Smooth muscle cell (in vitro differentiated cells): ENCODE results near the gene CEP350. TPM values are rescaled to one million over a fixed set of nuclear protein-coding genes. Genes with fewer than 3 reads are reported as not detected.

Experiments
- DNase-seq: peaks from one replicate; lab custom pipeline; 2025; ENCODE audit not compliant: unreplicated experiment; lab: John Stamatoyannopoulos, UW
- H2AFZ ChIP-seq: fragments of 200-600 bp; sonication (generic); 2 replicates; pipeline ENCODE4 v1.6.0; 2016; ENCODE audit warnings: antibody characterized with exemption, low read depth, mild to moderate bottlenecking
- H3F3A ChIP-seq: fragments of 200-600 bp; sonication (generic); 2 replicates; pipeline ENCODE4 v1.6.0; 2017; ENCODE audit warnings: antibody characterized with exemption, low read depth
- H3K27ac ChIP-seq: fragments of 200-600 bp; sonication (generic); 2 replicates; pipeline ENCODE4 v1.5.1; 2016; ENCODE audit warnings: low read depth, mild to moderate bottlenecking
- H3K27me3 ChIP-seq: fragments of 200-600 bp; sonication (generic); 2 replicates; pipeline ENCODE4 v1.6.1; 2016; ENCODE audit warnings: low read depth, mild to moderate bottlenecking
- H3K36me3 ChIP-seq: fragments of 200-600 bp; sonication (generic); 2 replicates; pipeline ENCODE4 v1.5.1; 2016; ENCODE audit warnings: low read depth
- H3K4me1 ChIP-seq: fragments of 200-600 bp; sonication (generic); 2 replicates; pipeline ENCODE4 v1.5.1; 2016; ENCODE audit warnings: low read depth
- H3K4me2 ChIP-seq: fragments of 200-600 bp; sonication (generic); 2 replicates; pipeline ENCODE4 v1.6.0; 2016; ENCODE audit warnings: mild to moderate bottlenecking
- H3K4me3 ChIP-seq: fragments of 200-600 bp; sonication (generic); 2 replicates; pipeline ENCODE4 v1.5.1; 2016; ENCODE audit warnings: mild to moderate bottlenecking
- H3K79me2 ChIP-seq: fragments of 200-600 bp; sonication (generic); 2 replicates; pipeline ENCODE4 v1.6.0; 2016; ENCODE audit warnings: low read depth, mild to moderate bottlenecking
- H3K9ac ChIP-seq: fragments of 200-600 bp; sonication (generic); 2 replicates; pipeline ENCODE4 v1.6.0; 2016; ENCODE audit warnings: low read depth
- H3K9me3 ChIP-seq: fragments of 200-600 bp; sonication (generic); replicated peaks from 2 replicates; pipeline ENCODE4 v1.5.1; 2016; ENCODE audit warnings: low read depth
- H4K20me1 ChIP-seq: fragments of 200-600 bp; sonication (generic); 2 replicates; pipeline ENCODE4 v1.6.0; 2016; ENCODE audit warnings: low read depth
- WGBS: methylation state at CpG from one replicate; pipeline ENCODE4 v1.1.7; 2016; ENCODE audit warnings: low lambda C conversion rate; 5-methylcytosine and 5-hydroxymethylcytosine counted together
- polyA plus RNA-seq: library from polyadenylated mRNA; unstranded; fragments of >200 nt; fragmentation: Nextera tagmentation; extraction: Ambion mirVana; gene quantifications from 2 replicates; pipeline ENCODE4 v1.2.1, GENCODE V29; 2016
- total RNA-seq: library from RNA; depleted of rRNA; stranded (reverse); fragments of >200 nt; gene quantifications from 2 replicates; pipeline ENCODE4 v1.2.3, GENCODE V29; 2014
- TF ChIP-seq, protein P1 (sequence below): fragments of 200-600 bp; sonication (generic); IDR thresholded peaks from 2 replicates; pipeline ENCODE4 v1.5.1; 2017; ENCODE audit warnings: borderline replicate concordance, mild to moderate bottlenecking, antibody characterized with exemption; ENCODE audit not compliant: insufficient read depth, poor library complexity, severe bottlenecking

Gene CEP350
- total and polyA plus RNA-seq, 2 experiments from 2014 or later: 17.0 to 35.9 TPM

DNA sequence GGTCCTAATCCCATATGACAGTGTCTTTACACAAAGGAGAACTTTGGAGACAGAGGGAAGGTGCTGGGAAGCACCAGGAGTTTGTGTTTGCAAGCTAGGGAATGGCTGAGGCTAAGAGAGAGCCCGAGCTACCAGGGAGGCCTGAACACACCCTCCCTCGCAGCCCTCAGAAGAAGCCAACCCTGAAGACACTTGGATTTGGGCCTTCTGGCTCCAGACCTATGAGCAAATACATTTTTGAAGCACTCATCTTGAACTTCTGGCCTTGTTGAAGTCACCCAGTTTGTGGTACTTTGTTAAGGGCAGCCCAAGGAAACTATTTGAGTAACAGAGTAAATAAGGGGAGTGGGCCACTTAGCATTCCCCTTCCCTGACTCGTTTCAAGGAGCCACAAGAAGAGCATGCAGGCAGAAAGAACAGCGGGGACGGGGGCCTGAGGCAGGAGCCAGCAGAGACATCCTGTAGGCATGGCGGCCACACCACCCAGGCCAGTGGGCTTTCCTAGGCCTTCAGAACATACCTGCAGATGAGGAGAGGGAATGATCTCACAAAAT lies 186.8 kb downstream of the CEP350 start:
- no peak overlapping the region for H3K4me2 ChIP-seq
- H3K9ac ChIP-seq: no peak overlapping the region
- no peaks in the 10 kb centered on the region for H3K27me3 ChIP-seq
- no peaks in the 10 kb centered on the region for H3K79me2 ChIP-seq
- no peak overlapping the region for H3K4me3 ChIP-seq
- DNase-seq: no peak
- H3K27ac ChIP-seq: no peak overlapping the region
- TF ChIP-seq, protein P1, sequence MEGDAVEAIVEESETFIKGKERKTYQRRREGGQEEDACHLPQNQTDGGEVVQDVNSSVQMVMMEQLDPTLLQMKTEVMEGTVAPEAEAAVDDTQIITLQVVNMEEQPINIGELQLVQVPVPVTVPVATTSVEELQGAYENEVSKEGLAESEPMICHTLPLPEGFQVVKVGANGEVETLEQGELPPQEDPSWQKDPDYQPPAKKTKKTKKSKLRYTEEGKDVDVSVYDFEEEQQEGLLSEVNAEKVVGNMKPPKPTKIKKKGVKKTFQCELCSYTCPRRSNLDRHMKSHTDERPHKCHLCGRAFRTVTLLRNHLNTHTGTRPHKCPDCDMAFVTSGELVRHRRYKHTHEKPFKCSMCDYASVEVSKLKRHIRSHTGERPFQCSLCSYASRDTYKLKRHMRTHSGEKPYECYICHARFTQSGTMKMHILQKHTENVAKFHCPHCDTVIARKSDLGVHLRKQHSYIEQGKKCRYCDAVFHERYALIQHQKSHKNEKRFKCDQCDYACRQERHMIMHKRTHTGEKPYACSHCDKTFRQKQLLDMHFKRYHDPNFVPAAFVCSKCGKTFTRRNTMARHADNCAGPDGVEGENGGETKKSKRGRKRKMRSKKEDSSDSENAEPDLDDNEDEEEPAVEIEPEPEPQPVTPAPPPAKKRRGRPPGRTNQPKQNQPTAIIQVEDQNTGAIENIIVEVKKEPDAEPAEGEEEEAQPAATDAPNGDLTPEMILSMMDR: no peak
- WGBS: 84% methylated on average over 6 of the region's 6 CpGs
- H4K20me1 ChIP-seq: no peaks in the 10 kb centered on the region
- no peaks in the 10 kb centered on the region for H3F3A ChIP-seq
- no peak overlapping the region for H2AFZ ChIP-seq
- no peaks in the 10 kb centered on the region for H3K4me1 ChIP-seq
- no peaks in the 10 kb centered on the region for H3K9me3 ChIP-seq
- H3K36me3 ChIP-seq: no peaks in the 10 kb centered on the region

DNA sequence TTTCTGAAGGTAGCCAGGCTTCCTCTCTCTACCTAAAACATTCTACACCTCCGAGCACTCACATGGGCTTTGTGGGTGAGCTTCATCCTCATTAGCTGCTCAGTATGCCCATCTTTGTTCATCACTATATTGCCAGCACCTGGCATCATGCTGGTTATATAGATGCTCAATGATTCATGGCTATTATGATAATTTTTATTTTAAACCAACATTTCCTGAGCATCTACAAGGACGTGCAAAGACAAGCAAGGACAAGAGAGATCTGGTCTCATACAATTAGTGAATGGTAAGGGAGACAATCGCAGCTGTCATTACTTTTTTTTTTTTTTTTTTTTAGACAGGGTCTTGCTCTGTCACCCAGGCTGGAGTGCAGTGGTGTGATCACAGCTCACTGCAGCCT lies 188.7 kb downstream of the CEP350 start:
- H3K9ac ChIP-seq: no peak overlapping the region
- no peak overlapping the region for H3K4me2 ChIP-seq
- no peak for DNase-seq
- H3K9me3 ChIP-seq: no peaks in the 10 kb centered on the region
- H3F3A ChIP-seq: no peaks in the 10 kb centered on the region
- no peak overlapping the region for H3K4me3 ChIP-seq
- no peaks in the 10 kb centered on the region for H3K27me3 ChIP-seq
- no peaks in the 10 kb centered on the region for H3K36me3 ChIP-seq
- H4K20me1 ChIP-seq: no peaks in the 10 kb centered on the region
- H2AFZ ChIP-seq: no peak overlapping the region
- no peaks in the 10 kb centered on the region for H3K4me1 ChIP-seq
- WGBS: 86% methylated on average over 3 of the region's 3 CpGs
- no peaks in the 10 kb centered on the region for H3K79me2 ChIP-seq
- H3K27ac ChIP-seq: no peak overlapping the region
- TF ChIP-seq, protein P1: no peak

DNA sequence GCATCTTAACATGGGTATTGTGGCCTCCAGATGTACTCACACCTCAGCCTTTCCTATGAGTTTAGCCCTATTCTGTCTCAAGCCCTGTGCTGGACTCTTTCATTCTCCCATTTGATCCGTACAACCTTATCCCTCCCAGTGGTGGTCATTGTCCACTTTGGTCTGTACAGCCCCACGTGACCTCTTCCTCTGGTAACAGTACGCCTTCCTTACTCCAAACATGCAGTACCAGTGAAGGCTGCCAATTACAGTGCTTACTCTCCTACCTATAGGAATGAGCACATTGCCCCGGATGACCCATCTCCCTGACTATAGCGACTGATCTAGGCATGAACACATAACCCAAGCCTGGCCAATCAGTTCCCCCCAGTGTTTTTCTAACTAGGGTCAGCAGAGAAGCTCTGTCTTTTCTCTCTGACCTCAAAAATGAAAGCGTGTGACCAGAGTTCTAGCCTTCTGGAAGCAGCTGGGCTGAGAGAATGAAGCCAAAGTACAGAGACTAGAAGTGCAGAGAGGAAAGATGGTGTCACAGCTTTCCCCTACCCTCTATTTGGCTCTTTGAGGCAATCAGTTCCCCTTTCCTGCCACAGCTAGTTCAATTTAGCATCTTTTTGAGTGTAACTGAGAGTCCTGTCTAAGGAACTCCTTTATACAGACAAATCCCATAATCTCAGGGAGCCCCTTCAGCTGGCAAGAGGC lies 190.2 kb downstream of the CEP350 start:
- DNase-seq: no peak
- TF ChIP-seq, protein P1: no peak
- Histone ChIP-seq H3F3A (no peaks in the 10 kb centered on the region), H3K4me3 (no peak overlapping the region), H3K79me2 (no peaks in the 10 kb centered on the region), H3K9ac (no peak overlapping the region), H3K9me3 (no peaks in the 10 kb centered on the region), H2AFZ (peak overlapping the region; percentile 75), H3K4me1 (no peaks in the 10 kb centered on the region), H3K27ac (no peak overlapping the region), H3K36me3 (no peaks in the 10 kb centered on the region), H3K27me3 (no peaks in the 10 kb centered on the region), H4K20me1 (no peaks in the 10 kb centered on the region), H3K4me2 (no peak overlapping the region)
- WGBS: 84% methylated on average over 6 of the region's 6 CpGs

DNA sequence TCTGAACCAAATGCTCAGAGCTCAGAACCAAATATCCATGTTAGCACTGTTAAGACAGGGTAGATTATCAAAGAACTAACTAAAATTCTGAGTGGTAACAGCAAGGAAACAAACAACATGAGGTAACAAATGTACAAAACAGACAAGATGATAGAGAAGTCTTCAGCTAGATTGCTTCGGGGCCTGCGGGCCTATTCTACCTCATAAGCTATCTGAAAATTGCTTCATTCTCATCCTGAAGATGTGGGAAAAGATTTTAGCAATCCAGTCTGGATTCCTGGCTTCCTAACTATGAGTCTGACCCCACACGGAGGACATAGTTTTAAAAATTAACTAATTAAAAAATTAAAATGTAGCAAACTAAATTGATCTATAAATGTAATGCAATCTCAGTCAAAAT lies 190.8 kb downstream of the CEP350 start:
- Histone ChIP-seq H3K9ac (no peak overlapping the region), H3K79me2 (no peaks in the 10 kb centered on the region), H3F3A (no peaks in the 10 kb centered on the region), H4K20me1 (no peaks in the 10 kb centered on the region), H3K9me3 (no peaks in the 10 kb centered on the region), H2AFZ (peak overlapping the region; percentile 75), H3K27me3 (no peaks in the 10 kb centered on the region), H3K27ac (no peak overlapping the region), H3K4me2 (no peak overlapping the region), H3K4me3 (no peak overlapping the region), H3K4me1 (no peaks in the 10 kb centered on the region), H3K36me3 (no peaks in the 10 kb centered on the region)
- 92% methylated on average over 3 of the region's 3 CpGs for WGBS
- TF ChIP-seq, protein P1: no peak
- no peak for DNase-seq
